ENCODE results near the gene HSPBAP1. TPM values are rescaled to one million over a fixed set of nuclear protein-coding genes. Genes with fewer than 3 reads are reported as not detected.
A peak's percentile ranks its signal among the peaks of the same experiment; 100 is the strongest.

HSPBAP1 gene
- total and polyA plus RNA-seq, 2 of the 13 experiments (the other 11 are each of a cell fraction or from before 2014, with no cell fraction given): 4.2 to 5.1 TPM

DNA sequence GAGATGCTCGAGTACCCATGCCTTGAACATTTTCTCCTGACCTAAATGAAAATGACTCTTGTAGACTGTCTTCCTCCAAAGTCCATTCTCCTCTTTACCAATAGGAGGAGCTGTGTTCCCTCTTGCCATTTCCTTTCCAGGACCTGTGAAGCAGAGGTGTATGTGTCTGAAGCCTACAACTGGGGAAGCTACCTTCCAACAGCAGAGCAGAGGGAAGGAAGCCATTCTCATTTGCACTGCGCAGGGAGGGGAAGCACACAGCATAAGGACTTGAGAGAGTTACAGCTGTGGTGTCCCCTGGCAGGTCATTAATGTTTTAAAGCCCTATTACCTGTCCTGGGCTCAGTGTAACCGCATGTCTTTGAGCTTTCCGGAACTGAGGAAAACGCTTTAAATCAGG, 38.7 kb downstream of the HSPBAP1 start (continued):
- no peak for TF ChIP-seq ZBTB34 (CRISPR knock-in tag; IDR thresholded peaks at IDR 0.05)
- TF ChIP-seq, protein P1, sequence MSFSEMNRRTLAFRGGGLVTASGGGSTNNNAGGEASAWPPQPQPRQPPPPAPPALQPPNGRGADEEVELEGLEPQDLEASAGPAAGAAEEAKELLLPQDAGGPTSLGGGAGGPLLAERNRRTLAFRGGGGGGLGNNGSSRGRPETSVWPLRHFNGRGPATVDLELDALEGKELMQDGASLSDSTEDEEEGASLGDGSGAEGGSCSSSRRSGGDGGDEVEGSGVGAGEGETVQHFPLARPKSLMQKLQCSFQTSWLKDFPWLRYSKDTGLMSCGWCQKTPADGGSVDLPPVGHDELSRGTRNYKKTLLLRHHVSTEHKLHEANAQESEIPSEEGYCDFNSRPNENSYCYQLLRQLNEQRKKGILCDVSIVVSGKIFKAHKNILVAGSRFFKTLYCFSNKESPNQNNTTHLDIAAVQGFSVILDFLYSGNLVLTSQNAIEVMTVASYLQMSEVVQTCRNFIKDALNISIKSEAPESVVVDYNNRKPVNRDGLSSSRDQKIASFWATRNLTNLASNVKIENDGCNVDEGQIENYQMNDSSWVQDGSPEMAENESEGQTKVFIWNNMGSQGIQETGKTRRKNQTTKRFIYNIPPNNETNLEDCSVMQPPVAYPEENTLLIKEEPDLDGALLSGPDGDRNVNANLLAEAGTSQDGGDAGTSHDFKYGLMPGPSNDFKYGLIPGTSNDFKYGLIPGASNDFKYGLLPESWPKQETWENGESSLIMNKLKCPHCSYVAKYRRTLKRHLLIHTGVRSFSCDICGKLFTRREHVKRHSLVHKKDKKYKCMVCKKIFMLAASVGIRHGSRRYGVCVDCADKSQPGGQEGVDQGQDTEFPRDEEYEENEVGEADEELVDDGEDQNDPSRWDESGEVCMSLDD (CRISPR knock-in tag; IDR thresholded peaks at IDR 0.05; ENCODE audit: borderline replicate concordance): no peak
- TF ChIP-seq, protein P2, sequence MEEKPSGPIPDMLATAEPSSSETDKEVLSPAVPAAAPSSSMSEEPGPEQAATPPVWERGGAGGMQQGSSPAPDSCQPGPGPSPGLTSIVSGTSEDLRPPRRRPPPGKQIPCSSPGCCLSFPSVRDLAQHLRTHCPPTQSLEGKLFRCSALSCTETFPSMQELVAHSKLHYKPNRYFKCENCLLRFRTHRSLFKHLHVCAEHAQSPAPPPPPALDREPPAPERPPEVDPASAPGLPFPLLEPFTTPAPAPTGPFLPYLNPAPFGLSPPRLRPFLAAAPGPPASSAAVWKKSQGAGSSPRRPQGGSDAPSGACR (CRISPR knock-in tag; IDR thresholded peaks at IDR 0.05): no peak
- no peak for TF ChIP-seq MED1 (CRISPR knock-in tag; IDR thresholded peaks at IDR 0.05)
- TF ChIP-seq, protein P3, sequence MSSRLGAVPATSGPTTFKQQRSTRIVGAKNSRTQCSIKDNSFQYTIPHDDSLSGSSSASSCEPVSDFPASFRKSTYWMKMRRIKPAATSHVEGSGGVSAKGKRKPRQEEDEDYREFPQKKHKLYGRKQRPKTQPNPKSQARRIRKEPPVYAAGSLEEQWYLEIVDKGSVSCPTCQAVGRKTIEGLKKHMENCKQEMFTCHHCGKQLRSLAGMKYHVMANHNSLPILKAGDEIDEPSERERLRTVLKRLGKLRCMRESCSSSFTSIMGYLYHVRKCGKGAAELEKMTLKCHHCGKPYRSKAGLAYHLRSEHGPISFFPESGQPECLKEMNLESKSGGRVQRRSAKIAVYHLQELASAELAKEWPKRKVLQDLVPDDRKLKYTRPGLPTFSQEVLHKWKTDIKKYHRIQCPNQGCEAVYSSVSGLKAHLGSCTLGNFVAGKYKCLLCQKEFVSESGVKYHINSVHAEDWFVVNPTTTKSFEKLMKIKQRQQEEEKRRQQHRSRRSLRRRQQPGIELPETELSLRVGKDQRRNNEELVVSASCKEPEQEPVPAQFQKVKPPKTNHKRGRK (CRISPR knock-in tag; IDR thresholded peaks at IDR 0.05): no peak
- TF ChIP-seq ZNF382 (CRISPR knock-in tag; IDR thresholded peaks at IDR 0.05; ENCODE audit: borderline replicate concordance): no peak
- peak; percentile 49; the same call in 1 of the 2 replicates for TF ChIP-seq ELF3 (CRISPR knock-in tag; IDR thresholded peaks at IDR 0.05)
- TF ChIP-seq ZNF567 (CRISPR knock-in tag; IDR thresholded peaks at IDR 0.05; ENCODE audit: borderline replicate concordance): no peak
- peak; percentile 86 for TF ChIP-seq CTCF (CRISPR knock-in tag; IDR thresholded peaks at IDR 0.05)
- no peak for TF ChIP-seq ZNF704 (CRISPR knock-in tag; IDR thresholded peaks at IDR 0.05; ENCODE audit: borderline replicate concordance)
- TF ChIP-seq ZSCAN29 (CRISPR knock-in tag; conservative IDR thresholded peaks at IDR 0.05): no peak
- TF ChIP-seq, protein P4, sequence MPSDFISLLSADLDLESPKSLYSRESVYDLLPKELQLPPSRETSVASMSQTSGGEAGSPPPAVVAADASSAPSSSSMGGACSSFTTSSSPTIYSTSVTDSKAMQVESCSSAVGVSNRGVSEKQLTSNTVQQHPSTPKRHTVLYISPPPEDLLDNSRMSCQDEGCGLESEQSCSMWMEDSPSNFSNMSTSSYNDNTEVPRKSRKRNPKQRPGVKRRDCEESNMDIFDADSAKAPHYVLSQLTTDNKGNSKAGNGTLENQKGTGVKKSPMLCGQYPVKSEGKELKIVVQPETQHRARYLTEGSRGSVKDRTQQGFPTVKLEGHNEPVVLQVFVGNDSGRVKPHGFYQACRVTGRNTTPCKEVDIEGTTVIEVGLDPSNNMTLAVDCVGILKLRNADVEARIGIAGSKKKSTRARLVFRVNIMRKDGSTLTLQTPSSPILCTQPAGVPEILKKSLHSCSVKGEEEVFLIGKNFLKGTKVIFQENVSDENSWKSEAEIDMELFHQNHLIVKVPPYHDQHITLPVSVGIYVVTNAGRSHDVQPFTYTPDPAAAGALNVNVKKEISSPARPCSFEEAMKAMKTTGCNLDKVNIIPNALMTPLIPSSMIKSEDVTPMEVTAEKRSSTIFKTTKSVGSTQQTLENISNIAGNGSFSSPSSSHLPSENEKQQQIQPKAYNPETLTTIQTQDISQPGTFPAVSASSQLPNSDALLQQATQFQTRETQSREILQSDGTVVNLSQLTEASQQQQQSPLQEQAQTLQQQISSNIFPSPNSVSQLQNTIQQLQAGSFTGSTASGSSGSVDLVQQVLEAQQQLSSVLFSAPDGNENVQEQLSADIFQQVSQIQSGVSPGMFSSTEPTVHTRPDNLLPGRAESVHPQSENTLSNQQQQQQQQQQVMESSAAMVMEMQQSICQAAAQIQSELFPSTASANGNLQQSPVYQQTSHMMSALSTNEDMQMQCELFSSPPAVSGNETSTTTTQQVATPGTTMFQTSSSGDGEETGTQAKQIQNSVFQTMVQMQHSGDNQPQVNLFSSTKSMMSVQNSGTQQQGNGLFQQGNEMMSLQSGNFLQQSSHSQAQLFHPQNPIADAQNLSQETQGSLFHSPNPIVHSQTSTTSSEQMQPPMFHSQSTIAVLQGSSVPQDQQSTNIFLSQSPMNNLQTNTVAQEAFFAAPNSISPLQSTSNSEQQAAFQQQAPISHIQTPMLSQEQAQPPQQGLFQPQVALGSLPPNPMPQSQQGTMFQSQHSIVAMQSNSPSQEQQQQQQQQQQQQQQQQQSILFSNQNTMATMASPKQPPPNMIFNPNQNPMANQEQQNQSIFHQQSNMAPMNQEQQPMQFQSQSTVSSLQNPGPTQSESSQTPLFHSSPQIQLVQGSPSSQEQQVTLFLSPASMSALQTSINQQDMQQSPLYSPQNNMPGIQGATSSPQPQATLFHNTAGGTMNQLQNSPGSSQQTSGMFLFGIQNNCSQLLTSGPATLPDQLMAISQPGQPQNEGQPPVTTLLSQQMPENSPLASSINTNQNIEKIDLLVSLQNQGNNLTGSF (CRISPR knock-in tag; IDR thresholded peaks at IDR 0.05): no peak
- no peak for TF ChIP-seq ZBTB20 (CRISPR knock-in tag; IDR thresholded peaks at IDR 0.05; ENCODE audit: borderline replicate concordance, low read depth)
- TF ChIP-seq IRF2 (CRISPR knock-in tag; IDR thresholded peaks at IDR 0.05): no peak

Measured in HepG2 (cell line).